GM20431 (cell line): ENCODE results near the gene PPP1R12B.
"Not testable (repeated sequence)": the region's sequence is repeated elsewhere in the genome, so short reads cannot be mapped to it uniquely, and the experiment has no call there.

ENCODE experiments used
- in situ Hi-C: fragments of 300-500 bp; cut with MseI, MboI; formaldehyde crosslinking; loops from one replicate; pipeline ENCODE4 v1.15.0; 2020; ENCODE audit warnings: low sequenced_read_pairs; ENCODE audit not compliant: unreplicated experiment

PPP1R12B gene

DNA sequence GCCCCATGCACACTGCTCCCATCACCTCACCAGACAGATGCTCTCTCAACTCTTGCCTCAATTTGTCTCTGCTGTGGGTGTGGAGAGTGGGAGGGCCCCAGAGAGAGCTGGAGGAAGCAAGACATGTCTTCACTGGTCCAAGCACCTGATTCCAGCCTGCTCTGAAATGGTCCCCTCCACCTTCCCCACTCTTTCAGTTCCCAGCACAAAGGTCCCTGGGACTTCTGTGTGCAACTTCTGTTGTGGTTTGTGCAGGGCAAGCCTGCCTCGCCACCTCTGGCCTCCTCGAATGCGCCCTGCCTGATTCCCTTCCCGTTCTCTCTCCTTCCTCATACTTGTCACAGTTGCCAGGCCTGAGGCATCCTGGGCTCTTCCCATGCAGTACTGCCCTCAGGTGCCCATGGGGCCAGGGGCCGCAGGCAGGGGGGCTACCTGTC, 242.5 kb downstream of the PPP1R12B start:
- in situ Hi-C loops: no loop called here

DNA sequence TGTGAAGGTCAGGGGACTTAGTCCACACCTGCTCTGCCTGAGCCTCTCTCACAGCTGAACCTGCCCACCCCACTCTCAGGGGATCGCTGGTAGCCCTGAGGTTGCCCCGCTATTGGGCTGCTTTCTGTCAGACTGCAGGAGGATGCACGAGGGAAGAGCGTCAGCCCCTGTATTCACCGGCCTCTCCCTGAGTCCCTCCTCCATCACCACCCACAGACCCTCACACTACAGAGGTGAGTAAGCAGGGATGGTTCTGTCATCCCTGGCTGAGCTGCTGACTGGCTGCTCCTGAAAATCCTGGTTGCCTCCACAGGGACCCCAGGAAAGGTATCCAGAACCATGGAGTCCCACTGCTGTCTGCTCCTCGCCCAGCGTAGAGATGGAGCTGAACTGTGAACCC, 243.0 kb downstream of the PPP1R12B start:
- in situ Hi-C loops: no loop called here

DNA sequence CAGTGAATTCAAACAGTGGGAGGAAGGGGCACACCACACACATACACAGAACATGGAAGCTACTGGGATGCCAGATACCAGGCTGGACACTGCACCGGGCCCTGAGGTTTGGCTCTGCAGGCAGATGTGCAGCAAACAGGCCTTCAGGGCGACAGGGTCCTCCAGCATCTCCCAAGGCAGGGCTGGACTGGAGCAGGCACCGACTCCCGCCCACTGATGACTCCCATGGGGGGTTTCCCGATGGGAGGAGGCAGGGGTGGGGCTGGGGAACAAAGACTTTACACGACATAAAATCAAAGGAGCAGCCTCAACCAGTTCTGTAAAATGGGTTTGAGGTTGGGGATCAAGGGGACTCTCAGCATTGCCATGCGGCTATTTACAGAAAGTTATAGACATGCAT, 243.6 kb downstream of the PPP1R12B start:
- in situ Hi-C loops: no loop called here

DNA sequence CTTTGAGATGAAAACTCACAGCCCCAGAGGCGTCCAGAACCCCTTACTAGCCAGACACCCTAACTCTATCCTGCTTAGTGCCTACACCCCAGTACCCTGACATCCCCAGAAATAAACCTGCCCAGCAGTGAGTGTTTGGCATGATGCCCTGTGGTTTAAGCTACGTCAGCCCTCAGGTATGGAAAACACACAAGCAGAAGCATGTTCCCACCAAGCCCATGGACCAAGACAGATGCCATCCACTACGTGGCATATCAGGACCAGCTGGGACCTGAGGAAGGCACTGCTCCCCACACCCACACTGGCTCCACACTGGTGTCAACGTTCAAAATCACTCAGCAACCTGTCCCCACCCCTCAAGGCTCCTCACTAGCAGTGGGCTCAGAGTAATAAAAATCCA, 245.3 kb downstream of the PPP1R12B start:
- in situ Hi-C loops: no loop called here

DNA sequence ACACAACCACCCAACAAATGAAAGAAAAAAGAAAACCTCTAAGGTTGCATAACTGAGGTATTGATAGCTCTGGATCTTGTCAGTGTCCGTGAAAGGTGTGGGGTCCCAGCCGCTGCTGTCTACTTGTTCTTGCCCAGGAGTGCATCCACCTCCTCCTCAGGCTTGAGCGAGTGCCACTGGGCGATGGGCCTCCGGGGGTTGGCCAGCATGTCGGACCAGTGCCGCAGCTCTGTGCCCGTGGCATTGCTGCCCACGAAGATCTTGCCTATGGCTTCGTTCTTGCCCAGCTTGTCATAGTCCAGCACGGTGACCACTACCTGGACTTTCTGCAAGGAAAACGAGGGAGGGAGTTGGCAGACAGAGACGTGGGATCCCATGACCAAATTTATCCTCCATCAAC, 248.1 kb downstream of the PPP1R12B start:
- in situ Hi-C loops: no loop called here

DNA sequence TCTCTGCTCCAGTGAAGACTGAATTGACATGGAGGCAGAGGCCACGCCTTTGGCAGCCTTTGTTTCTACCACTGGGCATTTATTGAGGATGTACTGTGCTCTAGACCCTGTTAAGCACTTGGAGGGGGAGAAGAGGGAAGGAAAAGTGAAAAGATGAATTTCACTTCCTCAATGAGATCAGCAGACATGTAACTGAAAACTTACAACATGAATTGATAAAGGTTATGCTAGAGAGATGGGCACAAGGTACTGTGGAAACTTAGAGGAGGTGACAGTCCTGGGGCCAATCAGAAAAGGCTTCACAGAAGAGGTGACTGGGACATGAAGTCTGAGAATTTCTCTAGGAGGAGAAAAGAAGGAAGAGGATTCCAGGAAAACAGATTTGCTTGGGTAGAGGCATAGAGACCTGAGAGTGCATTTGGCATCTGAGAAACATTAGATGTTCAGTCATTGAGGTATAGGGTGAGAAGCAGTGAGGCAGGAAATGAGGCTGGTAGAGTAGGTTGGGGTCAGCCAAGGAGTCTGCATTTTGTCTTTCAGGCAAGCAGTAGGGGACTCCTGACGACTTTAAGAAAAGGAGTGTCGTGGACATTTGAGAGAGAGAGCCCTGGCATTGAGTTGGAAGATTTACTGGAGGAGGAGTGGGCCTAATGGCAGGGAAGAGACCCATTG, 248.7 kb downstream of the PPP1R12B start:
- in situ Hi-C loops: no loop called here

DNA sequence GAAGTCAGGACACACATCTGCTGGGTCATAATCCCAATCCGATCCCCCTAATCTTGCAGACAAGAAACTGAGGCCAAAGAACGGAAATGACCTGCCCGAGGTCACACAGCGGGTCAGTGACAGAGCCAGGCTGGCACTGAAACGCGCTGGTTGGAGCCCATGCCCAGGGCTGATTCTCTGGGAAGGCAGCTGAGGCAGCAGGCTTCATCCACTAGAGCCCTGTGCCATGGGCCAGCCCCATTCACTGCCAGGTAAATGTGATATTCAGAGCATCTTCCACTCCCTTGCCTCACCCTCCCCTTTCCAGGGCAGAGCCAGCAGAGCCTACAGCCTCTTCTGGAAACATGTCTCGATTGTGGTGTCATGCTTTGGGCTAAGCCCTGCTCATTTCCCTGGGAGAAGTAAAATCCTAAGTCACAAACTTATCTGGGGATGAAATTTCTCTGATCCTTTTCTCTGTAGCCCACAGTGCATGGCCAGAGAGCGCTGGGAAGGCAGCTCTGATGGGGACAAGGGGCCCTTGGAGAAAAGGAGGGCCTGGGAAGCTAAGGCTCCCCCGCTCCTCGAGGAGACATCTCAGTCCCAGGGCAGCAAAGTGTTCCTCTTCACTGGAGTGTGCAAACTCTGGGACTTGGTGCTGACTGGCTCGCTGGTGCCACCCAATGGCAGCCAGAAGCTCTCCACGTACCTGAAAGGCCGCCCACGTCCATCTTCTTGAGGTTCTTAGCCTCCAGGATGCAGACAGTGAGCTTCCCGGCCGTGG, 251.4 kb downstream of the PPP1R12B start:
- in situ Hi-C loops: no loop called here

DNA sequence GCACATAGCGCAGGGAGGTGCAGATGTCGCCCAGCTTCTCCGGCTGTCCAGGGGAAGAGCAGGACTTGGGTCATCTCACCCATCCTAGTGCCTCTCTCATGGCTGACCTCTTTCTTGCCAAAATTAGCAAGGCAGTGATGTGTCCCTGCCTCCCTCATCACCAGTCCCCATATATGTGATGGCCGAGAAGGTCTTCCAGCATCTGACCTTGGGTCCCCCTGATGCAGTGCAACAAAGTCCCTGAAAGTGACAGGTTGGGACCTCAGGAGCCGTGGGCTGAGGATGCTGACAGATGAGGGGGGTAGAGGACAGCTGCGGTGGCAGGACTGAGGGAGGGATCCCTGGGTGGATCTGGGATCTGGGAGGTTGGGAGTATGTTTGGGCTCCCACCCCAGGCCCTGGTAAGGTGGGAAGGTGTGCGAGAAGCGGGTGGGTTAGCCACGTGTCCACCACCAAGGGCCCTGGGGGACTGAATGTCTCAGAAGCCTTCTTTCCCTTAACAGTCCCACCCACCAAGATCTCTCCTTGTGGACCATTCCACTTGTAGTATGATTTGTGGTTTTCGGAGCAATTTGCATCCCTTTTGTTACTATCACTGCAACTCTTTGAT, 252.0 kb downstream of the PPP1R12B start:
- in situ Hi-C loops: no loop called here

DNA sequence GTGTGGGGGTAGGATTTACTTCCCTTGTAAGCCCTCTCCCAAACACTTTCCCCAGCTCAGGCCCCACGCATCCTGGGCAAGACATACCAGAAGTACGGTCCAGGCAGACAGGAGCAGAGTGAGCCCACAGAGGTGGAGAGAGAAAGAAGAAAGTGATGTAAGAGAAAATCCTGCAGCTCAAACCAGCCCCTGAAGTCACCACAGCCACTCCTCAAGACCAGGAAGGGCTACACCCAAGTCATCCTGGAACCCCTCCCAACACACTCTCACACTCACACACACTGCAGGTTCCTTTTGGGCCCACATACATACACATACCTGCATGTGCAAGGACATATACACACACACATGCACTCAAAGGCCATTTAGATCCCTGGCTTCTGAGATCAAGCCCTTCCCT, 254.9 kb downstream of the PPP1R12B start:
- in situ Hi-C loops: no loop called here

DNA sequence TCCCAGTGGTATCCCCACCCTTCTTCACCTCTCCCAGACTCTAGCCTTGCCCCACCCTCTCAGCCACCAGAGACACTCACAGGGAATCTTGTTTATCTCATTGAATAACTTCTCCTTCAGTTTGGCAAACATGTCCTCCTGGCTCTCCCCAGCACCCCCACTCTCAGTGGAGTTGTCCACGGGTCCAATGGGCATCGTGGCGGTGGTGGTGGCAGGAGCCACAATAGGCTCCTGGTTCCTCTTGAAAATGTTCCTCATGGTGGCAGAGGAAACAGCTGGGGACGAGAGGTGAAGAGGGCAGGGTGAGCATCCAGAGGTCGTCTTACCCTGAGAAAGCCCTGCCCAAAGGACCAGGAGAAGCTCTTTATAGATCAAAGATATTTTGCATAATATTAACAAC, 257.0 kb downstream of the PPP1R12B start:
- in situ Hi-C loops: no loop called here

DNA sequence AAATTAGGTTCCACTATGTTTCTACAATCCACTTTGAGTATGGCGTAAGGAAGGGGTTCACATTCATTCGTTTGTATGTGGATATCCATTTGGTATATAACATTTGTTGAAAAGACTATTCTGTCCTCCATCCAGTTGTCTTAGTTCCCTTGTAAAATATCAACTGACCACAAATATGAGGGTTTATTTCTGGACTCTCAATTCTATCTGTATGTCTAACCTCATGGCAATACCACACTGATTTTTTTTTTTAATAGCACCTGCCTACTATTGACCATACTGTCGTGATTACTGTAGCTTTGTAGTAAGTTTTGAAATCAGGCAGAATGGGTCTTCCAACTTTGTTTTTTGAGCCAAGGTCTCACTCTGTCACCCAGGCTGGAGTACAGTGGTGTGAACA, 263.5 kb downstream of the PPP1R12B start:
- in situ Hi-C loops: not testable (repeated sequence)

DNA sequence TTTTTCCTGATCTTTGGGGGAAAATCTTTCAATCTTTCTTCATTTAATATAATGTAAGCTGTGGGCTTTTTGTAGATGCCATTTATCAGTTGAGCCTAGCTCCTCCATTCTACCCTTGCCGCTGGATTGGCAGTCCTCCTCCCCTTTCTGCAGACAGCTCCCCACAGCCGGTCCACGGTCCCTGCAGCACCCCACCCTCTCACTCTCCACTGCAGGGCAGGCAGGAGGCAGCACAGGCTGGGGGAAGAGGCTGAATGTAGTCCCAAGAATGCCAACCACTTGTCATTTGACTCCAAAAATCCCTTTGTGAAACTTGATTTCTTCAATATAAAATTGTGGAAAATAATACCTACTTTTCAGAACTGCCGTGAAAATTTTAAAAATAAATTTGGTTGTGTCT, 265.1 kb downstream of the PPP1R12B start:
- in situ Hi-C loops: no loop called here

DNA sequence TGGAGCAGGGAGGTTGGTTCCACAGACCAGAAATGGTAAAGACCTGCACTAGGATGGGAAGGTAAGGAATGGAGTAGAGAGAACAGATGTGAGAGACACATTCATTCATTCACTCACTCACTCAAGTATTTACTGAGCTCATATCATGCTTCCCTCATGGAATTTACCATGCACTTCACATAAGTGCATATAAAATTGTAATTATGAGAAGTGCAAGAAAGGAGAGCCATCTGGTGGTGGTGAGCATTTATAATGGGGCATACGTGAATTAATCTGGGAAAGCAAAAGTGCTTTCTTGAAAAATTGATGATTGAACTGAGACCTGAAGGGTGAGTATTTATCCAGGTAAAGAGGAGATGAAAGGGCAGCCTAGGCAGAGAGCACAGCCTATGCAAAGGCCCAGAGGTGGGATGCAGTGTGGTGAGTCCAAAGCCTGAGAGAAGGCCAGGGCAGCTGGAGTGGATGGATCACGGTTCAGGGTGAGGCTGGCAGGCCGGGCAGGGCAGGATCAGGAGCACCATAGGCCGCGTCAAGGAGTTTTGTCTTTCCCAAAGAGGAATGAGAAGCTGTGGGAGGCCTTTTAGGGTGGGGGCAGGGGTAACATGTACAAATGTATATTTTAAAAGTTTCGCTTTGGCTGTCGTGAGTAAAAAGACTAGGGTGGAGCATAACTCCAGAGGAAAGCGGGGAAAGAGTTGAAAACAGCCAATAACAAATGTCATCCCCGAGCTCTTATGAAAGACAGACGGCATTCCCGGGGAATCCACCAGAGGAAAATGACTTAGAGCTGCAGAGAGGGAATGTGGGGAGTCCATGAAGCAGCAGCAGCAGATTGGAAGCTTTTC, 266.1 kb downstream of the PPP1R12B start:
- in situ Hi-C loops: not testable (repeated sequence)

DNA sequence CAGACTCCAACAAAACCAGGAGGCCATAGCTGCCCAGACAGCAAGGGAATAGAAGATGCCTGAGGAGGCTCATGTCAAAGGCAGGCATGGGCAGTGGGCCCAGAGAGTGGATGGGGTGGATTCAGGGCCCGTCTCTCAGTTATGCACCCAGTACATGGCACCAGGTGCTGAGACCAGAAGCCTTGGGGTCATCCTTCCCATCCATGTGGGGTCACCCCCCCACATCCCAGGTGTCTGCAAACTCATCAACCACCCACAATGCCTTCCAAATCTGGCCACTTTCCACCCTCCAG, 266.7 kb downstream of the PPP1R12B start:
- in situ Hi-C loops: not testable (repeated sequence)

DNA sequence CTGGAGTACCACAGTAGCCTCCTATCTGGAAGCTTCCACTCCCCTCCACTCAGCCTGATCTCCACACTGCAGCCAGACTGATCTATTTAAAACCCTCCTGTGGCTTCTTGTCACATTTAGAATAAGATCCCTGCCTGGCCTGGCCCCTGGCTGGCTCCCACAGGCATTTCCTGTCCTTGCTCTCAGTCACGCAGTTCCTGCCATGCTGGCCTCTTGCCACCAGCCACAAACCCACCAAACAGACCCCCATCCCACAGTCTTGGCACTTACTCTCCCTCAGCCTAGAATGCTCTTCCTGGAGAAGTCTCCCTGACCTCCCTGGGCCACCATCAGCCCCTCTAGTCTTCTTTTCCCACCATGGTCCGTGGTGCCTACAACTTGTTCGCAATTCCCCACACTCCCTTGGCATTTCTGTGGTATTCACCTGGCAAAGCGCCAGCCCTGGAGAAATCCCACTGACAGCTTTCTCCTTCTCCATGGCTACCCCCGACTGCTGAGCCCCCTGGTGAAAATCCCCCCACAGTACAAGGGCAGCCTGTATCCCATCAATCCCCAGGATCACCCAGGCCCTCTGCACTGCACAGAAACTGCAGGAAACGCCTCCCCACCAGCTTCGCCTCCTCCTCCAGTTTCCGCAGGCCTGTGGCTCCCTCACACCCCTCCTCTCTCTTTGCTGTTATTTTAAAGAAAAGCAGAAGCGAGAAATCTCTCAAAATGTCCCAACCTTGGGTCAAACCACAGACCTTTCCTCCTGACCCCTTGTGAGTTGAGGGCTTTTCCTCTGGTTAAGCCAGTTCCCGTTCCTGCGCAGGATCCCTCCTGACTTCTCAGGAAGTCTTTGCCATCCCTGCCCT, 267.2 kb downstream of the PPP1R12B start:
- in situ Hi-C loops: no loop called here

DNA sequence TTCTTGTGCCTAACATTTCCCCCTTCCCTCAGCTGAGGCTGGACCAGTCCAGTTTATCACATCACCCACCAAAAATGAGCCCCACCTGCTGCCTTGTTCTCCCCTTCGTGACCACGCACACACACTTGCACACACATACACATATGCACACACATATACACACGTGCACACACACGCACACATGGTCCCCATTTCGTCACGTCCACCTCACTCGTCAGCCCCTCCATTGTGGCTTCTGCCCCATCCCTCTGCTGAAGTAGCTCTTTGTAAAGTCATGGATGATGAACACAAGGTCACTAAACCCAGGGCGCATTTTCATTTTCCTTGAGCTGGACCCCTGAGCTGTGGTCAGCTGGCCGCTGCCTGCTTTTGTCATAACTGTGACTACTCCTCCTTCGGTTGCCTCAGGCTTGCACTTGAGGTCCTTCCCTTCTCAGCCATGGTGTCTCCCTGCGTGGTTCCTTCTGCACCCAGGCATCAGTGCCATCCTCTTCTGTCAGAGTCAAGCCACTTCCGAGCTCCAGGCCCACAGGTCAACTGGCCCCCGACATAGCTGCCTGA, 267.9 kb downstream of the PPP1R12B start:
- in situ Hi-C loops: no loop called here

DNA sequence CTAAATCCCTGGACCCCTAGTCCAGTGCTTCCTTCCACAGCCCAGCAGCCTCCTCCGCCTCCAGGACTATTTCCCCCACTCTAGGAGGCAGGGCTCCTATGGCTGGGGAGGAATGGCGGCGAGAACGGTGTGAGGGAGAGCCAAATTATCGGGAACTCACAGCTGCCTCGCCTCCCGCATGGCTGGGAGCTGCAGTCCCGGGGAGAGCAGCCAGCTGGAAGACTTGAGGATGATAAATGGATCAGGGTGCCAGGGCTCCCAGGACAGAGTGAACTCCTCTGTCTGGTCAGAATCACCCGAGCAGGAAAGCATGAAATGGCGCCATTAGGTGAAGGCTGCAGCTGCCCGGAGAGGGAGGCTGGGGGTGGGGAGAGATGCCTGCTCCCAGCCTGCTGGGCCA, 270.5 kb downstream of the PPP1R12B start:
- in situ Hi-C loops: not testable (repeated sequence)

DNA sequence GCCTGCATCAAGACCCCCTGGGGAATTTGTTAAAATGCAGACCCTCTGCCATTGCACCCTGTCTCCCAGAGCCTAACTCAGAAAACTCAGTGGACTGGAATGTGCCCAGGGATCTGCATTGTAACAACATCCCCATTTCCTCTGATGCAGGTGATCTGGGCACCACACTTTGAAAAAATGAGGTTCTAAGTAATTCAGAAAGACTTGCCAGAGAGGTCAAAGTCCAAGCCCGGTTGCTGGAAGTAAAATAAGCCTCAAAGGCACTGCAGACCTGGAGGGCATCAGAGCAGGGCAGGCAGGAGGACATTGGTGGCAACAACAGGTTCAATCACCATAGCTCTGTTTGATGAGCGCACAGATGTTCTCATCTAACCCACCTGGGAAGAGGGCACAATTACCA, 271.0 kb downstream of the PPP1R12B start:
- in situ Hi-C loops: no loop called here

DNA sequence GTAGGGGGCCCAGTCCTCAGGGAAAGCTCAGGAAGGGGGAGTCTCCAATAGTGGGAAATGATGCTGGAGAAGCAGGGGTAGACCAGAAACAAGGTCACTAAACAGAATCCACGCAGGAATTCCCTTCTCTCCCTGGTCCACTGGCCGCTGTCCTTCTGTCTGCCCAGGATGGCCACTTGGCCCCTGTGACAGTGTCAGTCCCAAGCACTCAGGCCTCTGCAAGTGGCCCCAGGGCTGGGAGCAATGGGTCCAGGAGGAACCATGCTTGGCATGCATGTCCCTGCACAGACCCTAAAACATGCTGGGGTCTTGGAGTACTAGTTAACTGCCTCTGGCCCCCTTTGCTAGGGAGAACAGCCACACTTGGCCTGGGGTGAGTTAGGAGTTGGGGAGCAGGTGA, 271.5 kb downstream of the PPP1R12B start:
- in situ Hi-C loops: not testable (repeated sequence)

DNA sequence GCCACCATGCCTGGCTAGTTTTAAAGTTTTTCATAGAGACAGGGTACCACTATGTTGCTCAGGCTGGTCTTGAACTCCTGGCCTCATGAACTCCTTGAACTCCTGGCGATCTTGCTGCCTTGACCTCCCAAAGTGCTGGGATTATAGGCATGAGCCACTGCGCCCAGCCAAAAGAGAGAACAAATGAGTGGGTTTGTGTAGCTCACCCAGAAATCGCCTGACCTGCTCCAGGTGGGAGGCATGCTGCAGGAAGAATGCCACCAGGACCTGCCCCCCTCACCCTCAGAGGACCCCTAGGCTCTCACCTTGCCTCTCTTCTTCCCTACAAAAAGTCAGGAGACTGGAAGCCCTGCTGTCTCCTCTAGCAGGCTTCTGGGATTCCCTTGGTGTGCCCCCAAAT, 272.9 kb downstream of the PPP1R12B start:
- in situ Hi-C loops: no loop called here
